SU-DHL-6 (cell line): ENCODE data around the gene PYGL.

Source experiments
- H2AFZ ChIP-seq: fragments of 200-600 bp; sonication (generic); 2 replicates; pipeline ENCODE4 v1.6.1; 2014; ENCODE audit warnings: low read depth, mild to moderate bottlenecking, moderate library complexity, mixed read lengths, antibody characterized with exemption, low read length; ENCODE audit not compliant: severe bottlenecking
- H3F3A ChIP-seq: fragments of 200-600 bp; shearing (Covaris generic); 2 replicates; pipeline ENCODE4 v1.6.0; 2016; ENCODE audit warnings: antibody characterized with exemption, mild to moderate bottlenecking; ENCODE audit not compliant: insufficient read depth
- H3K27ac ChIP-seq: fragments of 200-600 bp; sonication (generic); 2 replicates; pipeline ENCODE4 v1.5.1; 2016; ENCODE audit warnings: low read depth, mild to moderate bottlenecking, low read length, moderate library complexity, mixed read lengths
- H3K27me3 ChIP-seq: fragments of 200-600 bp; sonication (generic), shearing (Covaris generic); 2 replicates; pipeline ENCODE4 v1.6.0; 2014; ENCODE audit warnings: mild to moderate bottlenecking, low read length
- H3K36me3 ChIP-seq: fragments of 200-600 bp; sonication (generic); 2 replicates; pipeline ENCODE4 v1.6.1; 2014; ENCODE audit warnings: mild to moderate bottlenecking, low read length, mixed read lengths
- H3K4me2 ChIP-seq: fragments of 300-600, 200-600 bp; shearing (Covaris generic), sonication (generic); 2 replicates; pipeline ENCODE4 v1.6.0; 2014; ENCODE audit warnings: low read length, low read depth, mild to moderate bottlenecking; ENCODE audit not compliant: poor library complexity, severe bottlenecking
- H3K4me3 ChIP-seq: fragments of 200-600 bp; sonication (generic); 2 replicates; pipeline ENCODE4 v1.5.1; 2014; ENCODE audit warnings: antibody characterized with exemption, low read length, mild to moderate bottlenecking, mixed read lengths; ENCODE audit not compliant: insufficient read depth, poor library complexity, severe bottlenecking
- H3K79me2 ChIP-seq: fragments of 200-600 bp; sonication (generic); 2 replicates; pipeline ENCODE4 v1.6.1; 2014; ENCODE audit warnings: mild to moderate bottlenecking, low read length, moderate library complexity; ENCODE audit not compliant: insufficient read depth
- H3K9ac ChIP-seq: fragments of 200-600 bp; sonication (generic); 2 replicates; pipeline ENCODE4 v1.7.0; 2014; ENCODE audit warnings: mild to moderate bottlenecking, low read length
- H3K9me2 ChIP-seq: fragments of 200-600 bp; sonication (generic); replicated peaks from 2 replicates; pipeline ENCODE4 v1.6.1; 2014; ENCODE audit warnings: low read length; ENCODE audit not compliant: insufficient read depth
- H3K9me3 ChIP-seq: fragments of 200-600 bp; sonication (generic); 2 replicates; pipeline ENCODE4 v1.6.1; 2014; ENCODE audit warnings: low read length, mixed read lengths; ENCODE audit not compliant: insufficient read depth
- H4K20me1 ChIP-seq: fragments of 200-600 bp; sonication (generic); 2 replicates; pipeline ENCODE4 v1.6.1; 2014; ENCODE audit warnings: low read depth, mild to moderate bottlenecking, antibody characterized with exemption, low read length, moderate library complexity, mixed read lengths
- EZH2phosphoT487 ChIP-seq: fragments of 200-600 bp; sonication (generic), shearing (Covaris generic); conservative IDR thresholded peaks from 2 replicates; pipeline ENCODE4 v1.6.1; 2018; ENCODE audit warnings: mild to moderate bottlenecking, antibody characterized with exemption, low read length, moderate library complexity, mixed read lengths
- TF ChIP-seq, protein P1 (sequence below): fragments of 200-600 bp; sonication (generic); IDR thresholded peaks from one replicate; pipeline ENCODE4 v1.5.1; 2017; ENCODE audit warnings: antibody characterized with exemption, mild to moderate bottlenecking, low read length, moderate library complexity; ENCODE audit not compliant: insufficient read depth, poor library complexity, severe bottlenecking

PYGL gene

DNA sequence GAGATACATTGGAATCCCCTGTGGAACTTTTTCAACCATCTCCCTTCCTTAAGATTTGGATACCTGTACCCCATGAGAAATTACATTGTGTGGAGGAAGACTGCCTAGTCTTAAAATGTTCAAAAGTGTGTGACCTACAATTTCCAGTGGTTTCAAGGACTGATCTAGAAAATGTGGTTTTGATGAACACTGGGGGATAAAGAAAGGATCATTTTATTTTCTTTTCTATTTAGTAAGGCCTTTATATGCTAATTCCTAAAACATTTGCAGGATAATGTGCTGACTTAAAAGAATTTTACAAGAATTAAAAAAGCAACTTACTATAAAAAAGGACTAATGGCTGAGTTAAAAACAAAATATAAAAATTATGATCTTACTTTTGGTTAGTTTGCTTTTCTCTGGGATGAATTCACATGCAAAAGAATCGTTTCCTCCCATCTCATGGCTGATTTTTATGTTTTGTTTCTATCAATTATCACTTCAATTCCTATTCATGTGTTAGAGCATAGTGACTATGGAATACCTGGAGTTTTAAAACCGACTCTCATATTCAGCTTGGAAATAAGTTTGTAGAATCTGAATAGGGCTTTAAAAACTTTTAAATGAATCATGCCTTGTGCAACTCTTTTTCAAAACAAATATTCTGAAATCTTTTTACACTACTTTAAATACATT, 39.9 kb upstream of the PYGL start:
- no peak overlapping the region for H2AFZ ChIP-seq
- H3F3A ChIP-seq: no peaks in the 10 kb centered on the region
- H3K27ac ChIP-seq: no peak overlapping the region
- H3K79me2 ChIP-seq: no peaks in the 10 kb centered on the region
- TF ChIP-seq, protein P1, sequence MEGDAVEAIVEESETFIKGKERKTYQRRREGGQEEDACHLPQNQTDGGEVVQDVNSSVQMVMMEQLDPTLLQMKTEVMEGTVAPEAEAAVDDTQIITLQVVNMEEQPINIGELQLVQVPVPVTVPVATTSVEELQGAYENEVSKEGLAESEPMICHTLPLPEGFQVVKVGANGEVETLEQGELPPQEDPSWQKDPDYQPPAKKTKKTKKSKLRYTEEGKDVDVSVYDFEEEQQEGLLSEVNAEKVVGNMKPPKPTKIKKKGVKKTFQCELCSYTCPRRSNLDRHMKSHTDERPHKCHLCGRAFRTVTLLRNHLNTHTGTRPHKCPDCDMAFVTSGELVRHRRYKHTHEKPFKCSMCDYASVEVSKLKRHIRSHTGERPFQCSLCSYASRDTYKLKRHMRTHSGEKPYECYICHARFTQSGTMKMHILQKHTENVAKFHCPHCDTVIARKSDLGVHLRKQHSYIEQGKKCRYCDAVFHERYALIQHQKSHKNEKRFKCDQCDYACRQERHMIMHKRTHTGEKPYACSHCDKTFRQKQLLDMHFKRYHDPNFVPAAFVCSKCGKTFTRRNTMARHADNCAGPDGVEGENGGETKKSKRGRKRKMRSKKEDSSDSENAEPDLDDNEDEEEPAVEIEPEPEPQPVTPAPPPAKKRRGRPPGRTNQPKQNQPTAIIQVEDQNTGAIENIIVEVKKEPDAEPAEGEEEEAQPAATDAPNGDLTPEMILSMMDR: no peak
- TF ChIP-seq EZH2phosphoT487: no peak
- no peak overlapping the region for H3K9ac ChIP-seq
- no peaks in the 10 kb centered on the region for H4K20me1 ChIP-seq
- no peaks in the 10 kb centered on the region for H3K9me3 ChIP-seq
- no peaks in the 10 kb centered on the region for H3K27me3 ChIP-seq
- H3K9me2 ChIP-seq: no peaks in the 10 kb centered on the region
- H3K4me3 ChIP-seq: no peak overlapping the region
- no peak overlapping the region for H3K4me2 ChIP-seq
- H3K36me3 ChIP-seq: no peaks in the 10 kb centered on the region

DNA sequence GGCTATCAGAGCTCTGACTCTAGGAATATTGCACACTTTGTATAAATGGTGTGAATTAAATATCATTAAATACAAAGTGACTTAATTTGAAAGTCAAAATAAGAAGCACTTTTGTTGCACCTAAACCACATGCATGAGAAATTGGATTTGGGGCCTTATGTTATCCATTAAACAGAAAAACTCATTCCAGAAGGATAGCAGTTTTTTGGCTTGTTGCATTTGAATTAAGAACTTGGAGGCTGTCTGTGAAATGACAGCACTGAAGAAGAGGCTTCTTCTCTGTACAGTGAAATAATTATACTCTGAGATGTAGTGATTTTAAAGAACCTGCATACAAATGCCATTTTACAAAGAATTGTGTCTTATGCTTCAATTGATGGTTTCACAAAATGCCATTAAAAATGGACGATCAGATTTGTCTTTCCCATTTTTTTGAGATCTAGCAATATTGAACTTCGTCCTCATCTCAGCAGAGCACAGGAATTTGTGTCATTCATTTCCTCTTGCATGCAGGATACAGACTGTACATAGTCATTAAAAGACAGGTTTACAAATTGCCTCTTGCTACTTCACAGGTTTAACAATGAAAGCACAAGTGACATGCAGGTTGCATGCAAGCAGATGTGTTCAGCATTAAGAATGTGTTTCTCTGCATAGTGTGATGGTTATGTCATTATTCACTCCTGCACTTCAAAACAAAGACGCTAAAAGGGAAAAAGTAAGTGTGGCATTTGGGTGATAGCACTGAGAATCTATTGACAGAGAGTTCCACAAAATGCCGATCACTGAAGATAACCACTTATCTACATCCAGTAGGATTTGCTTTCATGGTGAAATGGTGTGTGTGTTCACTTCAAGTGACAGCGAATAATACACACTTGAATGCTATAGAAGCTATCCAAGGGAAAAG, 35.9 kb upstream of the PYGL start:
- no peaks in the 10 kb centered on the region for H3K36me3 ChIP-seq
- H3K4me3 ChIP-seq: no peak overlapping the region
- no peak overlapping the region for H2AFZ ChIP-seq
- TF ChIP-seq, protein P1: no peak
- no peak for TF ChIP-seq EZH2phosphoT487
- no peaks in the 10 kb centered on the region for H3K79me2 ChIP-seq
- no peaks in the 10 kb centered on the region for H3K9me3 ChIP-seq
- no peaks in the 10 kb centered on the region for H3K9me2 ChIP-seq
- H4K20me1 ChIP-seq: no peaks in the 10 kb centered on the region
- H3K9ac ChIP-seq: no peak overlapping the region
- no peaks in the 10 kb centered on the region for H3K27me3 ChIP-seq
- H3F3A ChIP-seq: no peaks in the 10 kb centered on the region
- no peak overlapping the region for H3K27ac ChIP-seq
- H3K4me2 ChIP-seq: no peak overlapping the region

DNA sequence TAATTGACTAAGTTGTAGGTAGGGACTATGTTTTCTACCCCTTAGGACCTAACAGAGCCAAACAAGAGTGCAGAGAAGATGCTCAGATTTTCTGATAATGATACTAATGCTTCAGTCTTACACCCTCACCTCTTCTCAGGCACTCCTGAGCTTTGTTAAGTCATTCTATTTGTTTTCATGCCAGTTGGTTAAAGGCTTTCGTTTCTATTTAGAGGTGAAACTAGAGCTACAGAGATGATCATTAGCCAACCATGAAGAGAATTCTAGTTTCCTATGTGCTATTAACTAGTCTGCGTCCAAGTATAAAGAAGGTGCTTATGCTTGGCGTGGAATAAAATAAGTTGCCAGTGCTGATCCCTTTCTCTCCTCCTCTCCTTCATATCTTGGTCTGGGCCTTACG, 34.6 kb upstream of the PYGL start:
- Histone ChIP-seq H3K4me3 (no peak overlapping the region), H3K27me3 (no peaks in the 10 kb centered on the region), H3K9me3 (no peaks in the 10 kb centered on the region), H3F3A (no peaks in the 10 kb centered on the region), H2AFZ (no peak overlapping the region), H3K9ac (no peak overlapping the region), H3K79me2 (no peaks in the 10 kb centered on the region), H3K36me3 (no peaks in the 10 kb centered on the region), H3K9me2 (no peaks in the 10 kb centered on the region), H3K27ac (no peak overlapping the region), H4K20me1 (no peaks in the 10 kb centered on the region), H3K4me2 (no peak overlapping the region)
- TF ChIP-seq, protein P1: no peak
